PFSK-1 (cell line): ENCODE results near the gene TMEM184A.

Experiments
- FOXP2 ChIP-seq: optimal IDR thresholded peaks from 2 replicates; pipeline ENCODE3; 2011; ENCODE audit warnings: borderline replicate concordance, control low read depth, inconsistent platforms; ENCODE audit not compliant: insufficient read depth; ENCODE audit errors: extremely low read length, extremely low read depth
- POLR2AphosphoS5 ChIP-seq: IDR thresholded peaks from 2 replicates; pipeline ENCODE4 v1.6.1; 2012; ENCODE audit warnings: low read depth, mild to moderate bottlenecking, control low read depth, low read length, moderate library complexity
- SIN3A ChIP-seq: IDR thresholded peaks from 2 replicates; pipeline ENCODE4 v1.6.1; 2012; ENCODE audit warnings: mild to moderate bottlenecking, low read length, moderate library complexity, borderline replicate concordance; ENCODE audit not compliant: insufficient read depth
- TAF1 ChIP-seq: IDR thresholded peaks from 2 replicates; pipeline ENCODE4 v1.6.1; 2012; ENCODE audit warnings: low read length, control low read depth, borderline replicate concordance; ENCODE audit not compliant: insufficient read depth
- TF ChIP-seq, protein P1 (sequence below), 2 experiments: IDR thresholded peaks; 2 replicates each; pipeline versions ENCODE4 v1.6.1 to v1.8.0; 2011 to 2012; ENCODE audit warnings: low read depth in 2 of 2, low read length in 2 of 2, control low read depth in 1 of 2, inconsistent platforms in 1 of 2, mild to moderate bottlenecking in 1 of 2, moderate library complexity in 1 of 2; ENCODE audit not compliant: insufficient read depth in 1 of 2

TMEM184A gene

DNA sequence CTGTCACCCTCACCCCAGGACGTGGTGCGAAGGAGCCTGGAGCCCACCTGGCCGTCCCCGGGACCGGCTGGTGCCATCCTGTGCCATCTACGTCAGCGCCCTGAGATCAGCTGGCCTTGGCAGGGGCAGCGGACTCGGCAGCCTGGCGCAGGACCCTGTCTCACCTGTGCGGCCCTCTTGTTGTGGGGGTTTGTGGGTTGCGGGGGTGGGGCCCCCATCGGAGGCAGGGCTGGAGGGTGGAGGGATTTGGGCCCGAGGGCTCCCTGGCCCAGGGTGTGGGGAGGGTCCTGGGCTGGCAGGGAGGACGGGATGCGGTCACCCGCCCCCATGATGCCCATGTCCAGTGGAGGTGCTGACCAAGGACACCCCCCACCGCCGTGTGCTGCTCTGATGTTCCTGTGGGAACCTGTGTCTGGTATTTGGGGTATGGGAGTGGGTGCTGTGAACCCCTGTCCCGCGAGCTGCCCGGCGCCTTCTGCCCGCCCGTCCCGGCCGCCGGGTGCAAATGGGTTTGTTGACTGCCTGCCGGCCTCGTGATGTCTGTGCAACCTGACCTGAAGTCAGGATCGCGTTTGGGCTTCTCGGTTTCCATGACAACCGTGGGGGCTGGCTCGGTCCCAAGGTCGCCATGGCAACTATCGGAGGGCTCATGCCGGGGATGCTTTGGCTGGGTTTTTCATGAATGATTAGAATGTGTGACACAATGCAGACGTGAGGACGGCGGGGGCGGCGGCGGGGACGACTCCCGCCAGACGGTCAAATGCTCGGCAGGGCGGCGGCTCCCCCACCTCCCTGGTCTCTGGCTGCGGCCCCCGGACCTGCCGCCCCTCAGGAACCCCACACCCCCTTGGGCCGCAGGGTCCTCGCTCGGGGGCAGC, 18.2 kb downstream of the TMEM184A start:
- TF ChIP-seq FOXP2: no peak
- TF ChIP-seq POLR2AphosphoS5: no peak; the same call in 1 of the 2 replicates
- TF ChIP-seq SIN3A: peak; percentile 88; the same call in 1 of the 2 replicates
- TF ChIP-seq, protein P1, sequence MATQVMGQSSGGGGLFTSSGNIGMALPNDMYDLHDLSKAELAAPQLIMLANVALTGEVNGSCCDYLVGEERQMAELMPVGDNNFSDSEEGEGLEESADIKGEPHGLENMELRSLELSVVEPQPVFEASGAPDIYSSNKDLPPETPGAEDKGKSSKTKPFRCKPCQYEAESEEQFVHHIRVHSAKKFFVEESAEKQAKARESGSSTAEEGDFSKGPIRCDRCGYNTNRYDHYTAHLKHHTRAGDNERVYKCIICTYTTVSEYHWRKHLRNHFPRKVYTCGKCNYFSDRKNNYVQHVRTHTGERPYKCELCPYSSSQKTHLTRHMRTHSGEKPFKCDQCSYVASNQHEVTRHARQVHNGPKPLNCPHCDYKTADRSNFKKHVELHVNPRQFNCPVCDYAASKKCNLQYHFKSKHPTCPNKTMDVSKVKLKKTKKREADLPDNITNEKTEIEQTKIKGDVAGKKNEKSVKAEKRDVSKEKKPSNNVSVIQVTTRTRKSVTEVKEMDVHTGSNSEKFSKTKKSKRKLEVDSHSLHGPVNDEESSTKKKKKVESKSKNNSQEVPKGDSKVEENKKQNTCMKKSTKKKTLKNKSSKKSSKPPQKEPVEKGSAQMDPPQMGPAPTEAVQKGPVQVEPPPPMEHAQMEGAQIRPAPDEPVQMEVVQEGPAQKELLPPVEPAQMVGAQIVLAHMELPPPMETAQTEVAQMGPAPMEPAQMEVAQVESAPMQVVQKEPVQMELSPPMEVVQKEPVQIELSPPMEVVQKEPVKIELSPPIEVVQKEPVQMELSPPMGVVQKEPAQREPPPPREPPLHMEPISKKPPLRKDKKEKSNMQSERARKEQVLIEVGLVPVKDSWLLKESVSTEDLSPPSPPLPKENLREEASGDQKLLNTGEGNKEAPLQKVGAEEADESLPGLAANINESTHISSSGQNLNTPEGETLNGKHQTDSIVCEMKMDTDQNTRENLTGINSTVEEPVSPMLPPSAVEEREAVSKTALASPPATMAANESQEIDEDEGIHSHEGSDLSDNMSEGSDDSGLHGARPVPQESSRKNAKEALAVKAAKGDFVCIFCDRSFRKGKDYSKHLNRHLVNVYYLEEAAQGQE (IDR thresholded peaks at IDR 0.05; ENCODE audit: insufficient read depth in 1 of 2, low read depth in 2 of 2, low read length in 2 of 2): no peak

GRCh38 chr7:1536743-1537534, 19.1 kb downstream of the TMEM184A start:
- TF ChIP-seq, protein P1 (IDR thresholded peaks at IDR 0.05; ENCODE audit: insufficient read depth in 1 of 2, low read depth in 2 of 2, low read length in 2 of 2): no peak
- peak; percentile 86; the same call in 1 of the 2 replicates for TF ChIP-seq SIN3A
- TF ChIP-seq FOXP2: no peak

- TF ChIP-seq TAF1 (no peak), FOXP2 (no peak), SIN3A (no peak), POLR2AphosphoS5 (no peak)
- TF ChIP-seq, protein P1 (IDR thresholded peaks at IDR 0.05; ENCODE audit: insufficient read depth in 1 of 2, low read depth in 2 of 2, low read length in 2 of 2): no peak
Measured at GRCh38 chr7:1536455-1536742, 19.6 kb downstream of the TMEM184A start.

DNA sequence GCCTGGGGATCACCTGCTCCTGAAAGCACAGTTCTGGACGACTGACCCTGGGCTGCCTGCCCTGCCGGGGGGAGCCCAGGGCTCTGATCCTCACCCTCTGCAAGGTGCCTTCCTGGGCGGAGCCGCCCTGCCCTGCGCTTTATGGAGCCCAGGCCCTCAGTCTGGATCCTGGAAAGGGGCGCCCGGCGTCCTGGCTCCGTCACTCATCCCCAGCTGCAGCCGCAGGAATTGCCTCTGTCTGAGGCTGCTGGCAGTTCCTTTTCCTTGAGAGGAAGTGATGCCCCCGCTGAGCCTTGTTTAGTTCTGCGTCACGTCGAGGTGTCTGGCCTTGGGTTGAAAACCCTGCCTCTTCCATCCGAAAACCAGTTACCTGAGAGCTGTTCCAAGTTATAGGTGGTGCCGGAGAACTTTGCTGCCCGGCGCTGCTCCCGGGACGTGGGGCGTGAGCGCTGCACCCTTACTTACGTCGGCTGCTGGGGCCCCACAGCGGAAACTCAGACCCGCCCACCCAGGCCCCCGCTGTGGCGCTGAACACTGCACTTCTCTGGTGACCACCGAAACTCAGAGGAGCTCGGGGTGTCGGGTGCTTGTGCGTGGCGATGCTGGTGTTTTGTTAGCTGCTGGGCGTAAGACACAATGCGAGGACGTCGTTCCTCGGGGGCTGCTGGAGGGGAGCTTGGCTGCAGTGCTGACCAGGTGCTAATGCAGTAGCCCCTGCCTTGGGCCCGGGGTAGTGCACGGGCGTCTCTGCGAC, 20.1 kb downstream of the TMEM184A start:
- TF ChIP-seq FOXP2 (no peak), TAF1 (no peak), POLR2AphosphoS5 (no peak), SIN3A (no peak)
- TF ChIP-seq, protein P1 (IDR thresholded peaks at IDR 0.05; ENCODE audit: insufficient read depth in 1 of 2, low read depth in 2 of 2, low read length in 2 of 2): no peak
